ENCODE data around the gene UTF1. TPM values are rescaled to one million over a fixed set of nuclear protein-coding genes. Genes with fewer than 3 reads are reported as not detected.

UTF1 gene
- total and polyA plus RNA-seq, 2 of the 8 experiments (the other 6 are each of a cell fraction or from before 2014, with no cell fraction given): 0.47 to 21.8 TPM

- no peak for FAIRE-seq
- peaks cover 17 to 31% (median 29%) of the 10 kb centered on the region in 4 experiments for H3K27me3 ChIP-seq (replicated peaks in 1 of 4; ENCODE audit: control insufficient read depth in 3 of 4, extremely low read depth in 1 of 4, insufficient read depth in 3 of 4, low read length in 3 of 4)
- 90% methylated on average over 15 of the region's 21 CpGs; no CpG with 5 or more reads in 1 of the 2 experiments for WGBS, 2 experiments (ENCODE audit: extremely low coverage in 1 of 2, insufficient coverage in 1 of 2, insufficient read length in 1 of 2, insufficient replicate concordance in 2 of 2, low coverage in 1 of 2, low lambda C conversion rate in 2 of 2, missing lambda C conversion rate in 1 of 2)
Observed at GRCh38 chr10:133227256-133227655, 2.8 kb upstream of the UTF1 start.

More at GRCh38 chr10:133227256-133227655, 2.8 kb upstream of the UTF1 start:
- Histone ChIP-seq H3K9me3 (ENCODE audit: insufficient read depth in 2 of 2, low read depth in 1 of 2, low read length in 1 of 2) (peaks cover 0 to 8% of the 10 kb centered on the region in 2 experiments; a peak in 1 of 4 replicates), H3K18ac (ENCODE audit: extremely low read depth, low read length) (no peak overlapping the region), H3K23me2 (ENCODE audit: low read depth, low read length) (peaks cover 10% of the 10 kb centered on the region; the same call in 1 of the 2 replicates), H3K4me1 (replicated peaks in 1 of 4; ENCODE audit: control insufficient read depth in 3 of 4, insufficient read depth in 4 of 4, low read length in 3 of 4) (peaks cover 0 to 25% (median 11%) of the 10 kb centered on the region in 4 experiments; a peak in 6 of 7 replicates), H3K4ac (replicated peaks; ENCODE audit: insufficient read length, low read depth, low read length) (no peak overlapping the region), H3K56ac (replicated peaks; ENCODE audit: insufficient read length, low read depth, low read length) (no peak overlapping the region), H3K4me2 (ENCODE audit: insufficient read depth in 1 of 2, low read depth in 2 of 2, low read length in 2 of 2) (no peak overlapping the region), H4K8ac (ENCODE audit: extremely low read depth, insufficient read depth, low read length) (no peak overlapping the region), H2BK15ac (ENCODE audit: low read length) (peak overlapping the region; percentile 72; the same call in 1 of the 2 replicates), H3K4me3 (ENCODE audit: extremely low read depth in 1 of 4, insufficient read depth in 2 of 4, low read depth in 3 of 4, low read length in 4 of 4) (no peak overlapping the region), H2AK5ac (ENCODE audit: low read depth, low read length) (no peak overlapping the region), H2BK12ac (ENCODE audit: low read depth, low read length) (no peak overlapping the region), H2BK120ac (replicated peaks; ENCODE audit: low read depth, low read length) (no peak overlapping the region), H2AFZ (ENCODE audit: low read length) (no peak overlapping the region), H4K91ac (replicated peaks; ENCODE audit: insufficient read length, low read length) (no peak overlapping the region), H3K14ac (ENCODE audit: insufficient read length) (no peak overlapping the region), H4K5ac (ENCODE audit: insufficient read length, low read depth, low read length) (no peak overlapping the region), H3K36me3 (ENCODE audit: control insufficient read depth in 2 of 4, insufficient read depth in 4 of 4, low read length in 3 of 4) (peaks cover 0 to 7% (median 3%) of the 10 kb centered on the region in 4 experiments; a peak in 3 of 8 replicates), H4K20me1 (replicated peaks in 1 of 2; ENCODE audit: control insufficient read depth in 1 of 2, insufficient read depth in 2 of 2, low read length in 2 of 2) (no peaks in the 10 kb centered on the region), H3K79me1 (ENCODE audit: low read depth, low read length) (no peaks in the 10 kb centered on the region; the same call in 1 of the 2 replicates), H3K27ac (ENCODE audit: low read depth, low read length) (no peak overlapping the region), H3K9ac (replicated peaks in 1 of 4; ENCODE audit: extremely low read depth in 1 of 4, low read depth in 3 of 4, low read length in 3 of 4) (no peak overlapping the region), H3K23ac (ENCODE audit: insufficient read length) (no peak overlapping the region), H2BK5ac (ENCODE audit: low read depth, low read length) (no peak overlapping the region), H3K79me2 (ENCODE audit: control insufficient read depth in 1 of 2, insufficient read depth in 2 of 2, low read length in 2 of 2) (no peaks in the 10 kb centered on the region), H2BK20ac (ENCODE audit: low read length) (peak overlapping the region; percentile 48; the same call in 1 of the 2 replicates)
- ChIA-PET CTCF (ENCODE audit: partially characterized antibody) (interaction anchor here (0.7 to 2.0 kb wide), 4 partner anchors 20 to 333 kb away, joined by 3 to 12 read pairs (median 3); no protein-coding TSS in a partner anchor), POLR2A (ENCODE audit: partially characterized antibody) (interaction anchor here (0.6 to 1.4 kb wide), 9 partner anchors 9 to 69 kb away, joined by 3 to 6 read pairs (median 3); partner anchors contain the start of gene VENTX)
- no peak for TF ChIP-seq KDM1A (IDR thresholded peaks at IDR 0.05; ENCODE audit: borderline replicate concordance, low read length)
- TF ChIP-seq SUZ12 (IDR thresholded peaks at IDR 0.05; ENCODE audit: low read length): 0 out of 2 replicates have a peak, but pooled peaks have one; percentile 18
- no peak for DNase-seq (ENCODE audit: low read depth in 1 of 2, low spot score in 2 of 2)
